Suprapubic skin (tissue), 4 donors: Measurements from ENCODE around the gene APEX1. TPM values are rescaled to one million over a fixed set of nuclear protein-coding genes. Genes with fewer than 3 reads are reported as not detected.

Source experiments
- DNase-seq, 2 donors: peaks; one replicate each; pipeline ENCODE4 v3.0.0-alpha.2; 2019; ENCODE audit warnings: low spot score in 2 of 2
- H3K27ac ChIP-seq: fragments of 200-600 bp; sonication (generic); one replicate; pipeline ENCODE4 v1.5.1; 2019
- H3K27me3 ChIP-seq: fragments of 200-600 bp; sonication (generic); one replicate; pipeline ENCODE4 v1.5.1; 2019
- H3K36me3 ChIP-seq: fragments of 200-600 bp; sonication (generic); one replicate; pipeline ENCODE4 v1.5.1; 2019
- H3K4me1 ChIP-seq: fragments of 200-600 bp; sonication (generic); one replicate; pipeline ENCODE4 v1.5.1; 2019
- H3K4me3 ChIP-seq: fragments of 200-600 bp; sonication (generic); one replicate; pipeline ENCODE4 v1.5.1; 2019; ENCODE audit warnings: mild to moderate bottlenecking
- H3K9me3 ChIP-seq: fragments of 200-600 bp; sonication (generic); one replicate; pipeline ENCODE4 v1.5.1; 2019
- CTCF ChIP-seq, 2 donors: fragments of 200-600 bp in 1 of 2; fragments of 450-650 bp in 1 of 2; sonication (generic) in 1 of 2; IDR thresholded peaks; one replicate each; pipeline ENCODE4 v1.5.1; 2016 to 2019; ENCODE audit warnings: antibody characterized with exemption in 2 of 2, mild to moderate bottlenecking in 1 of 2, moderate library complexity in 1 of 2
- EP300 ChIP-seq: sonication (generic); formaldehyde crosslinking; IDR thresholded peaks from one replicate; pipeline ENCODE4 v1.6.1; 2017; ENCODE audit warnings: antibody characterized with exemption
- POLR2A ChIP-seq, 2 donors: fragments of 450-650 bp; IDR thresholded peaks; one replicate each; pipeline ENCODE4 v1.6.1; 2017; ENCODE audit warnings: antibody characterized with exemption in 2 of 2, mild to moderate bottlenecking in 2 of 2, moderate library complexity in 2 of 2
- POLR2AphosphoS5 ChIP-seq, 3 donors: sonication (generic); formaldehyde crosslinking; IDR thresholded peaks; one replicate each; pipeline ENCODE4 v1.6.1; 2017; ENCODE audit warnings: antibody characterized with exemption in 3 of 3
- WGBS: methylation state at CpG from one replicate; pipeline ENCODE4 v1.1.5; 2018; 5-methylcytosine and 5-hydroxymethylcytosine counted together
- total RNA-seq, 4 donors: library from RNA; depleted of rRNA; stranded (reverse); fragments of >200 nt; gene quantifications; one replicate each; pipeline ENCODE4 v1.1.0, GENCODE V29; 2016

APEX1 gene
- total RNA-seq, 4 donors from 2014 or later = 119 to 133 (median 129) TPM

DNA sequence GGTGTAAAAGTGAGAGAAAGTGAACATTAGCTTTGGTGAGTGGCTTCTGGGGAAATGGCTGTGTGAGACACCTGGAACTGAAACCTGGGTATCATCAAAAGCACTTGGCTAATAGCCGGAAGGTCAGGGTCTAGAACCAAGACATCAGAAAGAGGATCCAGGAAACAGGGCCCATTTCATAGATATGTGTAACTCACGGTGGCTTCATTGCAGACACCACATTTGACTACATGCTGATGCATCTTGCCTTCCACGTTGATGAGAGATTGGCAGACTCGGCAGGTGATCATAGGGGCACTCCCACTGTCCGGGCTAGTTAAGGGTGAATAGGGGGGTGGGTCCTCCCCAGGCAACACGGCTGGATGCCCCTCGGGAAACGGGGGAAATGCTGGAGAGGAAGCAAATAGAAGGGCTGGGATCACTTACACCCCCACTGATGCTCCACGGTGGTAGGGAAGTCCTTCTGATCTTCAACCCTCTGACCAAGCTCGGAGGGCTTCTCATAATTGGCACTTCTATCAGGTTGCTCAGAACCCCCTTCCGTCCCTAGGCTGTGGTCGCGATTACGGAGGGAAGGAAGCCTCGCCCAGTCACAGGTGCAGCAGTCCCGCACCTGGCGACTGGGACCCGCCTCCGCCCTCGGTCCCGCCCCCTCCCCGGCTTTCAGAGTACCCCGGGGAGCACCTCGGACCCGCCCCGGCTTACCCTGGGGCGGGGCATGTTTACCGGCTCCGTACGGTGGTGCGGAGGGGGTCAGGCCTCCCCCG, 5.6 kb downstream of the APEX1 start:
- peak in 1 of 2 donors; percentile 83 for DNase-seq
- WGBS = 9% methylated on average over 14 of the region's 32 CpGs

GRCh38 chr14:20461225-20462141, 6.5 kb downstream of the APEX1 start, which contains the start of gene PIP4P1:
Gene PIP4P1, minus strand, starts transcription at chr14:20461434. Its CDS starts 109 bp downstream, at chr14:20461325.
- peak; percentile 99 to 100 for DNase-seq
- peak within 1 kb of the TSS; percentile 80 for H3K4me3 ChIP-seq
- peaks cover 24% of the 10 kb centered on the region for H3K4me1 ChIP-seq
- under 1% methylated on average over 28 of the region's 67 CpGs for WGBS
- H3K36me3 ChIP-seq = peaks cover 27% of the 10 kb centered on the region
- TF ChIP-seq CTCF (IDR thresholded peaks at IDR 0.05) = no peak
- peak; percentile 52 to 99 (median 67) for TF ChIP-seq POLR2AphosphoS5 (IDR thresholded peaks at IDR 0.05)
- TF ChIP-seq POLR2A (IDR thresholded peaks at IDR 0.05) = peak; percentile 52 to 93
- TF ChIP-seq EP300 = no peak
- H3K27me3 ChIP-seq = no peaks in the 10 kb centered on the region
- H3K9me3 ChIP-seq = no peaks in the 10 kb centered on the region
- H3K27ac ChIP-seq = peak within 1 kb of the TSS; percentile 95

More for the DNA sequence above, 5.6 kb downstream of the APEX1 start:
- H3K4me3 ChIP-seq = peak overlapping the region; percentile 80
- H3K27me3 ChIP-seq = no peaks in the 10 kb centered on the region
- TF ChIP-seq CTCF (IDR thresholded peaks at IDR 0.05) (no peak), POLR2AphosphoS5 (IDR thresholded peaks at IDR 0.05) (no peak), EP300 (no peak), POLR2A (IDR thresholded peaks at IDR 0.05) (no peak)
- peak overlapping the region; percentile 95 for H3K27ac ChIP-seq
- no peaks in the 10 kb centered on the region for H3K9me3 ChIP-seq
- peaks cover 31% of the 10 kb centered on the region for H3K4me1 ChIP-seq
- peaks cover 27% of the 10 kb centered on the region for H3K36me3 ChIP-seq

- Histone ChIP-seq H3K27ac (peak overlapping the region; percentile 92), H3K9me3 (no peaks in the 10 kb centered on the region), H3K27me3 (no peaks in the 10 kb centered on the region), H3K36me3 (peaks cover 17% of the 10 kb centered on the region), H3K4me3 (peak overlapping the region; percentile 75), H3K4me1 (peaks cover 20% of the 10 kb centered on the region)
- TF ChIP-seq POLR2AphosphoS5 (IDR thresholded peaks at IDR 0.05) (no peak), EP300 (no peak), CTCF (IDR thresholded peaks at IDR 0.05) (no peak), POLR2A (IDR thresholded peaks at IDR 0.05) (no peak)
- WGBS = 36% methylated on average over 12 of the region's 16 CpGs
- no peak for DNase-seq
These were observed 13.8 kb downstream of the APEX1 start for GRCh38 chr14:20468764-20469241.

- TF ChIP-seq POLR2AphosphoS5 (IDR thresholded peaks at IDR 0.05) (peak; percentile 67 to 94 (median 93)), CTCF (IDR thresholded peaks at IDR 0.05) (no peak), POLR2A (IDR thresholded peaks at IDR 0.05) (peak; percentile 82 to 92), EP300 (no peak)
- Histone ChIP-seq H3K36me3 (peaks cover 23% of the 10 kb centered on the region), H3K27ac (peak within 1 kb of the TSS; percentile 92), H3K4me1 (peaks cover 20% of the 10 kb centered on the region), H3K9me3 (no peaks in the 10 kb centered on the region), H3K4me3 (peak within 1 kb of the TSS; percentile 75), H3K27me3 (no peaks in the 10 kb centered on the region)
- 0% methylated on average over 16 of the region's 40 CpGs for WGBS
- peak; percentile 95 for DNase-seq
These were observed 14.3 kb downstream of the APEX1 start, which contains the start of gene PNP for GRCh38 chr14:20469242-20469889. Gene PNP, plus strand, starts transcription at chr14:20469406. Its CDS starts 119 bp downstream, at chr14:20469525.
